ENCODE results near the gene ANXA9.

DNA sequence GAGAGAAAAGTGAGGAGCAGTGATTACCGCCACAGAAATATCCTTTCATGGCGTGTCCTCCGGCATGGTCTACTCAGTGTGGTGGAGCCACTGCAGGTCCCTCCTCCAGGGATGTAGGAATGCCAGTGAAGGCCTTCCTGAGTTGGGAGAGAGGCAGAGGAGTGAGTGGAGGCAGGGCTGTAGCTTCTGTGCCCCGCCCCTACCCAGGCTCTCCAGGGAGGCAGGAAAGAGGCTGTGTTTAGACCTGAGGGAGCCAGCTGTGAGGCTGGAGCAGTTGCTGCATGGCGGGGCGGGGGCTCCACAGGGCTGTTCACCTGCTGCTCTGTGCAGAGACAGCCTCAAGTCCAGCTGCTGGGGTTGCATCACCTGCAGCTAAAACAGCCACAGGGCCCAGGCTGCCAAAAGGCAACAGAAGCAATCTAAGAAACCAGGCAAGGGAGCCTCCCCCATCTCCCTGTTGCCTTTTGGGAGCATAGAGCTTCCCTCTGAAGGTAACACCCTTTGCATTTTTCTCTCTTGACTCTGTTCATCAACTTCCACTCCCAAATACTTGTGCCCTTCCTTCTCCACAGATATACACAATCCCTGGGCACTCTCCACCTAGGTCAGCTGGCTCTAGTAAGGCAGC is 801 bp upstream of the ANXA9 start:
- TF ChIP-seq, protein P1, sequence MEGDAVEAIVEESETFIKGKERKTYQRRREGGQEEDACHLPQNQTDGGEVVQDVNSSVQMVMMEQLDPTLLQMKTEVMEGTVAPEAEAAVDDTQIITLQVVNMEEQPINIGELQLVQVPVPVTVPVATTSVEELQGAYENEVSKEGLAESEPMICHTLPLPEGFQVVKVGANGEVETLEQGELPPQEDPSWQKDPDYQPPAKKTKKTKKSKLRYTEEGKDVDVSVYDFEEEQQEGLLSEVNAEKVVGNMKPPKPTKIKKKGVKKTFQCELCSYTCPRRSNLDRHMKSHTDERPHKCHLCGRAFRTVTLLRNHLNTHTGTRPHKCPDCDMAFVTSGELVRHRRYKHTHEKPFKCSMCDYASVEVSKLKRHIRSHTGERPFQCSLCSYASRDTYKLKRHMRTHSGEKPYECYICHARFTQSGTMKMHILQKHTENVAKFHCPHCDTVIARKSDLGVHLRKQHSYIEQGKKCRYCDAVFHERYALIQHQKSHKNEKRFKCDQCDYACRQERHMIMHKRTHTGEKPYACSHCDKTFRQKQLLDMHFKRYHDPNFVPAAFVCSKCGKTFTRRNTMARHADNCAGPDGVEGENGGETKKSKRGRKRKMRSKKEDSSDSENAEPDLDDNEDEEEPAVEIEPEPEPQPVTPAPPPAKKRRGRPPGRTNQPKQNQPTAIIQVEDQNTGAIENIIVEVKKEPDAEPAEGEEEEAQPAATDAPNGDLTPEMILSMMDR (IDR thresholded peaks at IDR 0.05; ENCODE audit: insufficient read depth, low read depth, low read length): no peak
- TF ChIP-seq EZH2 (IDR thresholded peaks at IDR 0.05; ENCODE audit: insufficient read depth, low read length): no peak

Measured in astrocyte (in vitro differentiated cells and primary cell).